ENCODE measurements around the gene PIP5K1A. TPM values are rescaled to one million over a fixed set of nuclear protein-coding genes. Genes with fewer than 3 reads are reported as not detected.
A peak's percentile ranks its signal among the peaks of the same experiment; 100 is the strongest.

PIP5K1A gene
- total and polyA plus RNA-seq, 8 donors, result 51.2 to 73.3 (median 67.2) TPM

- no peak overlapping the region for H3K27ac ChIP-seq
- no peak overlapping the region for H3K4me3 ChIP-seq
Observed at GRCh38 chr1:151238467-151238739, 40.1 kb downstream of the PIP5K1A start.

GRCh38 chr1:151242442-151242841, 44.1 kb downstream of the PIP5K1A start:
- peaks cover 0 to 100% of the 10 kb centered on the region in 2 donors for H3K36me3 ChIP-seq
- H3K4me3 ChIP-seq, result no peak overlapping the region
- H3K27ac ChIP-seq, result no peak overlapping the region
- no peaks in the 10 kb centered on the region for H3K9me3 ChIP-seq
- no peak for TF ChIP-seq CTCF (IDR thresholded peaks at IDR 0.05)
- DNase-seq (no peak), ATAC-seq (no peak)
- H3K27me3 ChIP-seq, result no peaks in the 10 kb centered on the region
- intact Hi-C loops (cut with DNase I), result no loop called here
- H3K4me1 ChIP-seq, result no peaks in the 10 kb centered on the region

More at GRCh38 chr1:151238467-151238739, 40.1 kb downstream of the PIP5K1A start:
- H3K4me1 ChIP-seq, result no peaks in the 10 kb centered on the region
- H3K27me3 ChIP-seq, result no peaks in the 10 kb centered on the region
- no peak for TF ChIP-seq CTCF (IDR thresholded peaks at IDR 0.05)
- DNase-seq (no peak), ATAC-seq (peak; percentile 19)
- intact Hi-C loops (cut with DNase I), result no loop called here
- H3K9me3 ChIP-seq, result no peaks in the 10 kb centered on the region
- peaks cover 0 to 100% of the 10 kb centered on the region in 2 donors for H3K36me3 ChIP-seq

GRCh38 chr1:151243683-151244216, 45.4 kb downstream of the PIP5K1A start:
- H3K36me3 ChIP-seq, result peaks cover 0 to 100% of the 10 kb centered on the region in 2 donors
- ATAC-seq (no peak), DNase-seq (no peak)
- H3K4me1 ChIP-seq, result no peaks in the 10 kb centered on the region
- no peak overlapping the region for H3K4me3 ChIP-seq
- TF ChIP-seq CTCF (IDR thresholded peaks at IDR 0.05), result no peak
- H3K27me3 ChIP-seq, result no peaks in the 10 kb centered on the region
- intact Hi-C loops (cut with DNase I), result no loop called here
- no peaks in the 10 kb centered on the region for H3K9me3 ChIP-seq
- no peak overlapping the region for H3K27ac ChIP-seq

- no peak for DNase-seq
- Histone ChIP-seq H3K9me3 (no peaks in the 10 kb centered on the region), H3K4me1 (no peaks in the 10 kb centered on the region), H3K4me3 (no peak overlapping the region), H3K36me3 (peaks cover 0 to 83% of the 10 kb centered on the region in 2 donors), H3K27ac (no peak overlapping the region), H3K27me3 (no peaks in the 10 kb centered on the region)
- intact Hi-C loops (cut with DNase I), result no loop called here
- no peak for ATAC-seq
- no peak for TF ChIP-seq CTCF (IDR thresholded peaks at IDR 0.05)
Observed at GRCh38 chr1:151246786-151247185, 48.4 kb downstream of the PIP5K1A start.

- peaks cover 0 to 33% of the 10 kb centered on the region in 2 donors for H3K36me3 ChIP-seq
- H3K4me3 ChIP-seq, result no peak overlapping the region
- peak; percentile 62 for ATAC-seq
Observed at GRCh38 chr1:151251656-151252470, 53.5 kb downstream of the PIP5K1A start.

More at GRCh38 chr1:151251656-151252470, 53.5 kb downstream of the PIP5K1A start:
- Histone ChIP-seq H3K4me1 (peaks cover 11 to 16% of the 10 kb centered on the region in 2 donors), H3K9me3 (no peaks in the 10 kb centered on the region), H3K27ac (no peak overlapping the region), H3K27me3 (no peaks in the 10 kb centered on the region)
- TF ChIP-seq CTCF (IDR thresholded peaks at IDR 0.05), result peak; percentile 72 to 83
- DNase-seq, result peak in 3 of 4 donors; percentile 50 to 74 (median 60)
- intact Hi-C loops (cut with DNase I), result loop anchor here in 1 of 2 donors (10.0 kb wide), 1 partner anchor 57 kb away; the partner anchor contains the start of genes PIP5K1A and VPS72
